Peyer's patch (tissue), 4 donors: ENCODE data around the gene GPD1L.

Experiments used
- POLR2A ChIP-seq, 2 donors: fragments of 450-650 bp; IDR thresholded peaks; one replicate each; pipeline ENCODE4 v1.5.1; 2017; ENCODE audit warnings: antibody characterized with exemption in 2 of 2, mild to moderate bottlenecking in 2 of 2, moderate library complexity in 2 of 2
- TF ChIP-seq, protein P1 (sequence below), 6 experiments: fragments of 450-650 bp in 4 of 6; fragments of 200-600 bp in 2 of 6; sonication (generic) in 1 of 6; IDR thresholded peaks; one replicate each; pipeline ENCODE4 v1.5.1; 2017 to 2019; ENCODE audit warnings: antibody characterized with exemption in 6 of 6, mild to moderate bottlenecking in 3 of 6, moderate library complexity in 1 of 6

DNA sequence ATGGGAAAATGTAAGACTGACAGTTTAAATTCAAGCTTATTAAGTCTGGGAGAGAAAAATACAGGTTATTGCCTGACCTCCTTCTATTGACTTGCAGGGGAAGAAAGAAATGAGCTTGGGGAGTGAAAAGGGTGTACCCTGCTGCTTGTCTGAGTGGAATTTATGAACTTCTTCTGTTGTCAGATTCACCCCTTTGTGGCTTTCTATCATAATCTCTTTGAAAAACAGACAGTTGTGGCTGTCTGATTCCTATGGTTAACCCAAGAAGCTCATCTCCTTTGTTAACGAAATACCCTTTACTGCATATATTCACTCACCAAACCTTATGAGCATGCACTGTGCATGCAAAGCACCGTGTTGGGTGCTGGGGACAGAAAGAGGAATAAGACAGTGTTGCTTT is 22.5 kb downstream of the GPD1L start:
- TF ChIP-seq, protein P1, sequence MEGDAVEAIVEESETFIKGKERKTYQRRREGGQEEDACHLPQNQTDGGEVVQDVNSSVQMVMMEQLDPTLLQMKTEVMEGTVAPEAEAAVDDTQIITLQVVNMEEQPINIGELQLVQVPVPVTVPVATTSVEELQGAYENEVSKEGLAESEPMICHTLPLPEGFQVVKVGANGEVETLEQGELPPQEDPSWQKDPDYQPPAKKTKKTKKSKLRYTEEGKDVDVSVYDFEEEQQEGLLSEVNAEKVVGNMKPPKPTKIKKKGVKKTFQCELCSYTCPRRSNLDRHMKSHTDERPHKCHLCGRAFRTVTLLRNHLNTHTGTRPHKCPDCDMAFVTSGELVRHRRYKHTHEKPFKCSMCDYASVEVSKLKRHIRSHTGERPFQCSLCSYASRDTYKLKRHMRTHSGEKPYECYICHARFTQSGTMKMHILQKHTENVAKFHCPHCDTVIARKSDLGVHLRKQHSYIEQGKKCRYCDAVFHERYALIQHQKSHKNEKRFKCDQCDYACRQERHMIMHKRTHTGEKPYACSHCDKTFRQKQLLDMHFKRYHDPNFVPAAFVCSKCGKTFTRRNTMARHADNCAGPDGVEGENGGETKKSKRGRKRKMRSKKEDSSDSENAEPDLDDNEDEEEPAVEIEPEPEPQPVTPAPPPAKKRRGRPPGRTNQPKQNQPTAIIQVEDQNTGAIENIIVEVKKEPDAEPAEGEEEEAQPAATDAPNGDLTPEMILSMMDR (IDR thresholded peaks at IDR 0.05), result no peak
- no peak for TF ChIP-seq POLR2A (IDR thresholded peaks at IDR 0.05)
